ENCODE results near the gene GUK1.

Gene GUK1

GRCh38 chr1:228136901-228137300 is 3.2 kb upstream of the GUK1 start:
- no peak for DNase-seq

DNA sequence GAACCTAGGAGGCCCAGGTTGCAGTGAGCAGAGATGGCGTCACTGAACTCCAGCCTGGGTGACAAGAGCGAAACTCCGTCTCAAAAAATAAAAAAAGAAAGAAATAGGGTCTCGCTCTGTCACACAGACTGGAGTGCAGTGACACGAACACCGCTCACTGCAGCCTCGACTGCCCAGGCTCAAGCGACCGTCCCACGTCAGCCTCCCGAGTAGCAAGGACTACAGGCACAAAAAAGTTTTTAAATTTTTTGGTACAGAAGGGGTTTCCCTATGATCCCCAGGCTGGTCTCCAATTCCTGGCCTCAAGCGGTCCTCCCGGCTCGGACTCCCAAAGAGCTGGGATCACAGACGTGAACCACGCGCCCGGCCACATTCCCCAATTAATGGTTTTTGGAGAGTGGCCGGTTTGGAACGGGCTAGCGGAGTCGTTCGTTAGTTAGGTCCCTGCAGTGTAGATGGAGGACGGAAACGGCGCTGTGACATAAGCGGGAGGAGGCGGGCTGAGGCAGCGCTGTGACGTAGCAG is 611 bp upstream of the GUK1 start:
- DNase-seq: no peak

GRCh38 chr1:228140724-228141225 is 696 bp downstream of the GUK1 start:
- DNase-seq: no peak

DNA sequence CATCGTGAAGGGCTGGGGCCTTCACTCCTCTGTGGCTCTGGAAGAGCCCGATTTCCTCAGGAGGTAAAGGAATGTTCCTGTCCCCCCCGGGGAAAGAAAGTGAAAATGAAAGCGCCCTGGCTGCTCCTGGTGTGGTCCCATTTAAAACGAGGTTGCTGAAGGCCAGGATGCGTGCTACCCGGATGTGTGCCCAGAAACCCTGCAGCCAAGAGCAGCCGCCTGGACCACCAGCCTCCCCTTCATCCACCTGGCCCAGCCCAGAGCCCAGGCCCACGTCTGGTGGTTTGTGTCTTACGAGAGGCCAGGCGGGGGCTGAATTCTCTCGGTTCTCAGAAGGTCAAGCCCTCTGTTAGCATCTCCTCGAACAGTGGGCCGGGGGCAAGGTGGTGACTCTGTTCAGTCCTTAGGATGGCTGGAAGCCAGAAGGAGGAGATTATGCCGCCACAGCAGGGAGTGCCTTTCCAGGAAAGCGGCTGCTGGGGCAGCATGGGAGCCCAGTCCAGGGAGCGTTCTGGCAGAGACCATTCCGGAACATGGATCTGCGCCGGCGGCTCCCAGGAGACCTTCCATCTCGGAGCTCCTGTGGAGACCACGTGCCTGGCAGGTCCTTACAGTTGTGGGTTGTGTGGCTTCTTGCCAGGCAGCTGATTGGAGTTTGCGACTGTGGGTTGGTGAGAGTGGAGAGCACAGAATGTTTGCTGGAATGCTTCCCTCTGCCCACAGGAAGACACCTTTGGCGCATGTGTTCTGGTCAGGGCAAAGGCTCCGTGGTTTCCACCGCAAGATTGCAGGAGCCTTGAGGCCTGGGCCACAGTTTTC is 1.4 kb downstream of the GUK1 start:
- no peak for DNase-seq

- no peak for DNase-seq
Measured at GRCh38 chr1:228142155-228142691, 2.1 kb downstream of the GUK1 start.

GRCh38 chr1:228142701-228143136 is 2.6 kb downstream of the GUK1 start:
- no peak for DNase-seq

DNA sequence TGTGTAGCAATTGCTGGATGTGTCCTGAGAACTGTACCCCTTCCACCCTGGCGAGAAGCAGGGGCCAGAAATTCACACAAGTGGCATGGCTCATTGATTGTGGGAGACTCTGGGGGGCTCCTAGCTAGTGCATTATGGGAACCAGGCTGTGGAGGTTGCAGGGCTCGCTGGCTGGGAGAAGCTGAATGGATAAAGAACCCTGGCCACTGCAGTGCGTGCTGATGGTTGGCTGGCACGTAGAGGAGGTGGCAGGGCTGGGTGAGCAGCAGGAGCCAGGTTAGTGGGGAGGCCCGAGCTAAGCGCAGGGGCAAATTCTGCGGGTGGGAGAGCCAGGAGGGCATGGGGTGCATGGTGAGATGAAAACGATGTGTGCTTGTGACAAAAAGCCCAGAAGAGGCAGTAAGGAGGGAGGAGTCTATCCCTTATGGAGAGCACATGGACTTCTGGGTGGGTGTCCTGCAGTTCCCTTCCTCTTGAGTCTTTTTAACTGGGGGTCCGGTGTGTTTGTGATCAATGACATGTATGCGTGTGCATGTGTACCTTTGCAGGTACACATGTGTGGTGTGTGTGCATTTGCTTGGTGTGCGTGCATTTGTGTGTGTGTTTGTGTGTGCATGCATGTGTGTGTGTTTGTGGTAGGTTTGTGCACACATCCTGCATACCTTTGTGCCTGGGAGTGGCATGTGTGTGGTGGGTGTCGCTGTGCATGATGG is 3.6 kb downstream of the GUK1 start:
- no peak for DNase-seq

GRCh38 chr1:228144193-228144992 is 4.3 kb downstream of the GUK1 start:
- DNase-seq: no peak

DNA sequence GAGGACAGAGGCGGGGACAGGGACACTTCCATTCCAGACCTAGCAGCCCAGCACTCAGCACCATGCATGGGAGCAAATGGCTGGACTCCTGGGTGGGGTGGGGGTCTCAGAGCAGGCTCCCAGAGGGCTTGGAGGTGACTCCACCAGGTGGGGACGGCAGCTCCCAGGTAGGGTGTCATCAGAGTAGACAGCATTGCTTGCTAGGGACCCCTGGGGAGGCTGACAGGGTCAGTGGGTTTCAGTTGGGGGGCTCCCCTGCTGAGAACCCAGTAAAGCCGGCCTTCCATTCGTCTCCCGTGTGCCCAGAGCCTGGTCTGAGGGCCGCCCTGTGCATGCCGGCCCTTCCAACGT is 4.9 kb downstream of the GUK1 start:
- DNase-seq: no peak

GRCh38 chr1:228145463-228146416 is 5.7 kb downstream of the GUK1 start:
- DNase-seq: no peak

- no peak for DNase-seq
Measured at GRCh38 chr1:228146417-228147150, 6.5 kb downstream of the GUK1 start.

- DNase-seq: no peak
Measured at GRCh38 chr1:228147151-228147693, 7.1 kb downstream of the GUK1 start.

- DNase-seq: no peak
Measured at GRCh38 chr1:228147768-228148167, 7.7 kb downstream of the GUK1 start.

GRCh38 chr1:228148196-228148861 is 8.2 kb downstream of the GUK1 start:
- no peak for DNase-seq

GRCh38 chr1:228148935-228149405 is 8.9 kb downstream of the GUK1 start:
- no peak for DNase-seq

GRCh38 chr1:228149406-228150119 is 9.5 kb downstream of the GUK1 start, which contains the start of gene GJC2:
TSS of gene GJC2 (plus strand) at chr1:228149930. CDS start at chr1:228157759, 7,829 bp downstream.
- DNase-seq: no peak

DNA sequence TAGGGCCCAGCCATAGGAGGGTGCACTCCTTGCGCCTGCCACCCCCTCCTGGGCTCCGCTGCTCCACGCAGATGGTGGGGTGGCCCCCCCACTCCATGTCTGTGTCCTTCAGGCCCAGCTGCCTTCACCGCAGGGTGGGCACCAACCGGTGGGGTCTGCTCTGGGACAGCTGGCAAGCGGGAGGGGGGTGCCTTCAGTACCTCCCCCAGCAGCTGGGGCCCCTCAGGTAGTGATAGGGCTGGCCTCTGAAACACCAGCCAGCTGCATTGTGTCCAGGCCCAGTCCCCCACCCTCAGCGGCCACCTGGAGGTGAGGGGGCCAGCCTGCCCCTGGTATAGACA is 10.0 kb downstream of the GUK1 start:
- no peak for DNase-seq

GRCh38 chr1:228150461-228151179 is 10.5 kb downstream of the GUK1 start:
- no peak for DNase-seq
